DOHH2 (cell line): ENCODE data around the gene NOL3.

Source experiments
- H3F3A ChIP-seq: fragments of 200-600 bp; sonication (generic), shearing (Covaris generic); 2 replicates; pipeline ENCODE4 v1.6.0; 2016; ENCODE audit warnings: antibody characterized with exemption, mild to moderate bottlenecking; ENCODE audit not compliant: control insufficient read depth, insufficient read depth
- H3K27ac ChIP-seq: fragments of 200-600 bp; sonication (generic); 2 replicates; pipeline ENCODE4 v1.5.1; 2014; ENCODE audit warnings: low read depth, mild to moderate bottlenecking, low read length, moderate library complexity
- H3K27me3 ChIP-seq: fragments of 200-600 bp; sonication (generic); 2 replicates; pipeline ENCODE4 v1.6.1; 2014; ENCODE audit warnings: mild to moderate bottlenecking, low read length, mixed read lengths; ENCODE audit not compliant: control insufficient read depth
- H3K36me3 ChIP-seq: fragments of 200-600 bp; sonication (generic); 2 replicates; pipeline ENCODE4 v1.6.1; 2014; ENCODE audit warnings: mild to moderate bottlenecking, low read length, moderate library complexity, mixed read lengths; ENCODE audit not compliant: control insufficient read depth
- H3K4me1 ChIP-seq: fragments of 200-600 bp; sonication (generic); 2 replicates; pipeline ENCODE4 v1.6.1; 2014; ENCODE audit warnings: mild to moderate bottlenecking, low read length, mixed read lengths; ENCODE audit not compliant: control insufficient read depth
- H3K4me2 ChIP-seq: fragments of 200-600 bp; sonication (generic); 2 replicates; pipeline ENCODE4 v1.6.0; 2014; ENCODE audit warnings: mild to moderate bottlenecking, low read length, moderate library complexity
- H3K4me3 ChIP-seq: fragments of 200-600 bp; sonication (generic); 2 replicates; pipeline ENCODE4 v1.5.1; 2014; ENCODE audit warnings: mild to moderate bottlenecking, low read length, mixed read lengths
- H3K79me2 ChIP-seq: fragments of 200-600 bp; sonication (generic); 2 replicates; pipeline ENCODE4 v1.6.1; 2014; ENCODE audit warnings: mild to moderate bottlenecking, low read length, mixed read lengths; ENCODE audit not compliant: control insufficient read depth
- H3K9me2 ChIP-seq: fragments of 200-600 bp; sonication (generic); replicated peaks from 2 replicates; pipeline ENCODE4 v1.6.1; 2014; ENCODE audit warnings: mild to moderate bottlenecking, low read length, mixed read lengths; ENCODE audit not compliant: control insufficient read depth
- H3K9me3 ChIP-seq: fragments of 200-600 bp; sonication (generic); 2 replicates; pipeline ENCODE4 v1.6.1; 2014; ENCODE audit warnings: antibody characterized with exemption, low read length, mixed read lengths; ENCODE audit not compliant: control insufficient read depth, insufficient read depth
- H4K20me1 ChIP-seq: fragments of 200-600 bp; sonication (generic); 2 replicates; pipeline ENCODE4 v1.6.0; 2014; ENCODE audit warnings: low read depth, mild to moderate bottlenecking, antibody characterized with exemption, low read length, moderate library complexity; ENCODE audit not compliant: control insufficient read depth, insufficient read depth
- CTCF ChIP-seq: fragments of 200-600 bp; sonication (generic); IDR thresholded peaks from one replicate; pipeline ENCODE4 v1.5.1; 2014; ENCODE audit warnings: antibody characterized with exemption, mild to moderate bottlenecking, low read depth, low read length; ENCODE audit not compliant: poor library complexity, severe bottlenecking
- EZH2phosphoT487 ChIP-seq: fragments of 200-600 bp; sonication (generic); IDR thresholded peaks from 2 replicates; pipeline ENCODE4 v1.6.1; 2017; ENCODE audit warnings: borderline replicate concordance, mild to moderate bottlenecking, antibody characterized with exemption, low read length, moderate library complexity, mixed read lengths

The NOL3 gene

GRCh38 chr16:67174706-67175231 lies 4.4 kb downstream of the NOL3 start:
- Histone ChIP-seq H3K27me3 (peaks cover 64% of the 10 kb centered on the region), H3K9me2 (no peaks in the 10 kb centered on the region), H3F3A (no peaks in the 10 kb centered on the region; the same call in 1 of the 2 replicates), H3K4me2 (peak overlapping the region; percentile 89), H3K4me1 (peaks cover 34% of the 10 kb centered on the region), H3K36me3 (no peaks in the 10 kb centered on the region), H3K27ac (no peak overlapping the region), H3K4me3 (peak overlapping the region; percentile 67), H3K9me3 (no peaks in the 10 kb centered on the region), H3K79me2 (no peaks in the 10 kb centered on the region), H4K20me1 (0 out of 2 replicates have a peak, but pooled peaks cover 4% of the 10 kb centered on the region)
- TF ChIP-seq CTCF (no peak), EZH2phosphoT487 (no peak)

GRCh38 chr16:67176662-67177061 lies 6.3 kb downstream of the NOL3 start:
- no peak overlapping the region for H3K4me3 ChIP-seq
- no peak overlapping the region for H3K4me2 ChIP-seq
- peaks cover 24% of the 10 kb centered on the region for H3K4me1 ChIP-seq
- no peaks in the 10 kb centered on the region for H3K9me3 ChIP-seq
- H3K36me3 ChIP-seq = no peaks in the 10 kb centered on the region
- H4K20me1 ChIP-seq = 0 out of 2 replicates have a peak, but pooled peaks cover 4% of the 10 kb centered on the region
- no peak overlapping the region for H3K27ac ChIP-seq
- no peaks in the 10 kb centered on the region for H3K79me2 ChIP-seq
- no peaks in the 10 kb centered on the region for H3K9me2 ChIP-seq
- no peak for TF ChIP-seq CTCF
- no peak for TF ChIP-seq EZH2phosphoT487
- no peaks in the 10 kb centered on the region; the same call in 1 of the 2 replicates for H3F3A ChIP-seq
- peaks cover 47% of the 10 kb centered on the region for H3K27me3 ChIP-seq

GRCh38 chr16:67177743-67178699 lies 7.7 kb downstream of the NOL3 start:
- peak overlapping the region; percentile 67 for H3K4me3 ChIP-seq
- H3K79me2 ChIP-seq = 0 out of 2 replicates have a peak, but pooled peaks cover 5% of the 10 kb centered on the region

More at GRCh38 chr16:67177743-67178699, 7.7 kb downstream of the NOL3 start:
- peaks cover 42% of the 10 kb centered on the region for H3K27me3 ChIP-seq
- peaks cover 7% of the 10 kb centered on the region; the same call in 1 of the 2 replicates for H4K20me1 ChIP-seq
- no peak for TF ChIP-seq CTCF
- no peak for TF ChIP-seq EZH2phosphoT487
- no peak overlapping the region for H3K27ac ChIP-seq
- no peaks in the 10 kb centered on the region; the same call in 1 of the 2 replicates for H3F3A ChIP-seq
- H3K4me2 ChIP-seq = peak overlapping the region; percentile 69
- H3K9me2 ChIP-seq = no peaks in the 10 kb centered on the region
- no peaks in the 10 kb centered on the region for H3K36me3 ChIP-seq
- peaks cover 33% of the 10 kb centered on the region for H3K4me1 ChIP-seq
- no peaks in the 10 kb centered on the region for H3K9me3 ChIP-seq
